GM21381 (cell line): ENCODE data around the gene GFPT2.
"Not testable (repeated sequence)": the region's sequence is repeated elsewhere in the genome, so short reads cannot be mapped to it uniquely, and the experiment has no call there.

Source experiments
- ATAC-seq: cut with Tn5 transposase; IDR thresholded peaks from one replicate; pipeline ENCODE4 v1.9.1; 2021; ENCODE audit warnings: mild to moderate bottlenecking, moderate library complexity; ENCODE audit not compliant: unreplicated experiment

The GFPT2 gene

DNA sequence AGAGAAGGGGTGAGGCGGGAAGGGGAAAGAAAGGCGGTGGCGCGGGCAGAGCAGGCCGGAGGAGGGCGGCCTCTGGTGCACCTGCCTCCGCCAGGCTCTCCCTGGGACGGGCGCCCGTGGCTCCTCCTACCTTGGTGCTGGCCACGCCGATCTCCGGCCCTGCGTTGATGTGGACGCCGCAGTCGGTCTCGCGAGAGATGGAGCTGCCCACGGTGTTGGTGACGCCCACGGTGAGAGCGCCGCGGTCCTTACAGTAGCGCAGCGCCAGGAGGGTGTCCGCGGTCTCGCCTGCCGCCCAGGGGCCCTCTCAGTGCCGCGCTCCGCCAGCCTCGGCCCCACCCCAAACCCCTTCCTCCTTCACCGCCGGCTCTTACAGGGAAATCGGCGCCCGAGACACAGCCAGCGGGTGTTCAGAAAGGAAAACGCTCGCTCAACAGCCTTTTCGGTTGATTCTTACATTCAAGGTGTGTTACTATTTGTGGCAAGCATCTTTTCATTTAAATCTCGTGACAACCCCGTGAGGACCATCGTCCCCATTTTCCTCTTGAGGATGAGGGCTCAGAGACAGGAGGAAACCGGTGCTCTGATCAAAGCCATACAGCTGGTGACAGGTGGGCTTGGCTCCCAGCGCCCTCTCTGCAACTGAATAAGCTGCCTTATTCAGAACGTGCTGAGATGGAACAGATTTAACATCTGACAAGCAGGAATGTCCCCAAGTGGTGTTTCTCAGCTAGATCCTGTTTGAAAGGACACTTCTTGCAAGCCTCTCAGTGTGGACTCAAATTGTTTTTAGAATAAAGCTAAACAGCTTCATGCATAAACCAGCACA lies 39.2 kb downstream of the GFPT2 start:
- ATAC-seq, result peak; percentile 69

DNA sequence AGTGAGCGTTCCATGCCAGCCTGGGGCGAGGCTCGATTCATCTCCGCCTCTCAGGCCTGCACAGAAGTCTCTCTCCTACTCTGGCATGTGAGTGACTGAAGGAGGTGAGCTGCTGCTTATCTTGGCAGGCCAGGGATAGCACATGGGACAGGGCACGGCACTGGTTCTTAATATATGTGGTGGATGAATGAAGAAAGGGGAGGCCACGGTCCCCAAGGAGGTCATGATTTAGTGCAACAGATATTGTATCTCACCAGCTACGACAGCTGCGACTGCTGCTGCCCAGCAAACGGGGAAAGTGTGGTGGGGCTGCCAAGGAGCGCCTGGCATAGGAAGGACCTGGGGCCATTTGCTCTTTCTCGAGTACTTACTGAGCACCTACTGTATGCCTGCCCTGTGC lies 41.9 kb downstream of the GFPT2 start:
- no peak for ATAC-seq

DNA sequence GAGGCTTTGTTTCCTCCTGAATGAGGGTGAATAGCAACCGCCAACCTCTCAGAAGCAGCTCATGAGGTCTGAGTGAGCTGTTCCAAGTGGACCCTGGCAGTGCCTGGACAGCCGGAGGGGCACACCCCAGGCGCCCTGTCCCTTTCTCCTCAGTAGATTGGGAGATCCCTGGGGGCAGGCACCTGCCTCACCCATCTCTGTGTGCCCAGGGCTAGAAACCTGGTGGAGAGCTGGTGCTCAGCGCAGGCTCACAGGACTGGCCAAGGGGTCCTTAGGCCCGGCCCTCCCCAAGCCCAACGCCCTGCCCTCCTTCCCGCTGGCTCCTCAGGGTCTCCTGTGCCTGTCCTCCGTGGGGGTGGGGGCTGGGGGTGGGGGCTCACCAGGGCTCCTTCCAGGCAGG lies 46.3 kb downstream of the GFPT2 start:
- no peak for ATAC-seq

DNA sequence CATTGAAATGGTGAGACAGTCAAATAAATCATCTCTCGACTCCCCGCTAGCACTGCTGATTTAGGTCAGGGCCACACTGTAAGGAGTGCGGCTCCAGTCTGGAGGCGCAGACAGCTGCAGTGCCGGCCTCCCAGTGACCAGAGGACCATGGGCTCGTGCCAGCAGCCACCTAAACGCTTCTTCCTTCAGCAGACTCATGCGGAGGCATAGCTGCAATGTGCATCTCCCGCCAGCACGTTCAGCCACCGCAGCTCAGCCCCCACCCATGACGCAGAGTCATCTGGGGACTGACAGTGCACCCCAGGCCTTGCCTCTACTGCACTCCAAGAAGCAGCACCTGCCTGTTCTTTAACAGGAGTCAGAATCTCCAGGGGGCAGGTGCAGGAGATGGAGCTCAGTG lies 47.7 kb downstream of the GFPT2 start:
- no peak for ATAC-seq

DNA sequence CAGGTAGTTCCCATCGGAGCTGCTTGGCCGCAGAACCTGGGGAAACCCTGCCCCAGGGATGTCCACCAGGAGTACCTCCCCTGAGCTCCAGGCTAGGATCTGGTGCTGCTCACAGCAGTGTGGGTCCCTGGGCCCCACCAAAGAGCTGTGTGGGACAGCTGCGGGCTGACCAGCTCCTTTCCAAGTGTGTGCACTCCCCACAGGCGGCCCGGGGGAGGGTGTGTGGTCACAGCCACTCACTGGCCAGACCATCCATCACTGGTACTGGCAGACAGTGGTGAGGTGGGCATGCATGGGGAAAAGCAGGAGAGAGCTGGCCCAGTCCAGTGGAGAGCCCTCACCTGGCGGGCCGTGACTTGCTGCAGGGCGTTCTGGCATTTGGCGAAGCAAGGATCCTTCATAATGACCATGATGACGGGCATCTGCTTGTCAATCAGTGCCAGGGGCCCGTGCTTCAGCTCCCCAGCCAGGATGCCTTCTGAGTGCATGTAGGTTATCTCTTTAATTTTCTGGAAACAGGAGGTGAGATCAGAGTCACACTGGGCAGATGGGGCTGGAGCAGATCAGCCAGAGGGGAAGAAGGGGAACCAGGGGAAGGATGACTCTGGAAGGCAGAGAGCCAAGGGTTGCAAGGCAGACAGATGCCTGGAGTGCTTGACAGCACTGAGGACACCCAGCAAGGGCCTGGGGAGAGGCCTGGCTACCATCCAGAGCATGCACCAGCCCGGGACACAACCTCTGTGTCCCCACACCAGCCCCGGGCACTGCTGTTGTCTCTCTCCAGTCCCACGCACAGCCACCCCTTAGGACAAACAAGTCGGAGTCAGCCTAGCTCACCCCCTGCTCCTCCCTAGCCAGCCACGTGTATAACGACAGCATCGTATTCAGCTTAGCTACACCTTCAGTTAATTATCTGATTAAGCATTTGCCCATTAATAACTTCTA lies 48.4 kb downstream of the GFPT2 start:
- ATAC-seq, result no peak

DNA sequence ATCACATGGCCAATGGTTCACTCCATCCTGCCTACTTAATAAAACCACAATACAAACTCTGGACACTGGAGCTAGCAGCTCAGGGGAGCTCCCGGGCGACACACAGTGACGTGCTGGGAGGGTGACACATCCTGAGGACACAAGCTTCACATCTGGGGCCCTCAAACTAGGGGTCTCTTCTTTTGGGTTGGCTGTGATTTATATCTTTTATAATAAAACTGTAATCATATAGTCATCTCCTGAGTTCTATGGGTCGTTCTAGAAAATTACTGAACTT lies 49.2 kb downstream of the GFPT2 start:
- ATAC-seq, result no peak

DNA sequence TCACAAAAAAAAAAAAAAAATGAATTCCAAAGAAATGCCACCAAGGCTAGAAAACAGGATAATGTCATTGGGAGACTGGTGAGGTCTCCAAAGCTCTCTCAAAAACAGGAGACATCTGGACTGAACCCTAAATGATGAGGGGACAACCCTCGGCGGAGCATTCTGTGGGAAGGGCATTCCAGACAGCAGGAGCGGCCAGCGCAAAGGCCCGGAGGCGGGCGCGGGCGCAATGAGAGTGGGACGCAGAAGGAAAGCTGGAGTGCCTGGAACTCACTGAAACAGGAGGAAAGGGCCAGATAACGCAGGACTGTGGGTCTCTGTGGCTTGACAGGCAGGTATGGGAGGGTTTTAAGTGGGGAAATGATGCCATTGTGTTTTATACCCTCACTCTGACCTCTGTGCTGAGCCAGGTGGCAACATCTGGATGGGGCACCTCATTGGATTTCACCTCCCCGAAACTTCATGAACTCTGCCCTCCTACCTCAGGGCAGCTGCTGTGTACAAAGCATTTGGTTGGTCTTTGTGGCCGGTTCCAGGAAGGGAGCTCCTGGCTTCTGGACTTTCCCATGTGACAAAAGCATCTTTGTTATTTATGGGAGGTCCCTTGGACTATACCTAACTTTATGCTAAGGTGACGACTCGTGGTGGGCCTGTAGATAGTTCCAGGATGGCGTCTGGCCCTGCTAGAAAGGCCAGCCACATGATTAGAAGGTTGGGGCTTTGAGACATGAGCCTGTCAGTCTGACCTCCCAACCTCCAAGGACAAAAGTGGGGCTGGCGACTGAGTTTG lies 49.7 kb downstream of the GFPT2 start:
- ATAC-seq, result no peak

DNA sequence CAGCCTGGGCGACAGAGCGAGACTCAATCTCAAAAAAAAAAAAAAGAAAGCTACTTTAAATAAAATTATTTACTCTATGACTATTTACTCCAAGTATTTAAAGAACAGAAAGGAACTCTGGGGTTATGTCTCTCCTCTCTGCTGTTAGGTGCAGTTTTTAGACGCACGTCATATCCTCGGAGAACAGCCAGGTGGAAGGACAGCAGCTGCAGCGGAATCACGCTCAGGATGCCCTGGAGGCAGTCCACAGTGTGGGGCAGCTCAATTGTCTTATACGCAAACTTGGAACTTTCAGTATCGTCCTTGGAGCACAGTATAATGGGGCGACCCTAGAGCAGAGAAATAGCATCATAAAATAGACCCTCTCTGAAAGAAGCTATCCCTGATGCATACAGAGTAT lies 50.9 kb downstream of the GFPT2 start:
- ATAC-seq, result no peak

DNA sequence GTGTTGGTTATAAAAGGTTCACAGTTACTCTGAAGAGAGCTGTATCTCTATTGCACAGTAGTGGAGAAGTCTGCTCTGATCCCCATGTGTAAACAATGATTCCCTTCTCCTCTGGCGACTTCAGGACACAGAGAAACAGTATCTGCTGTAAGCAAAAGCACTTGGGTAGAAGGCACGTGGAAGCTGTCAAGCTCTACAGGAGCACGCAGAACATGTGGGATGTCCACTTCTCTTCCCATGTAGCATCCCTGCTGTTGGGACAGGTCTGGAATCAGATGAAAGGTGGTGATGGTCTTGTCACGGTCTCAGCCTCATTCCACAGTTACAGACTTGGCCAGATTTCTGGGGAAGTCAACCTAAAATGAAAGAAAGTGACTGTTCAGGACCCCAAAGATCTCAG lies 51.9 kb downstream of the GFPT2 start:
- no peak for ATAC-seq

DNA sequence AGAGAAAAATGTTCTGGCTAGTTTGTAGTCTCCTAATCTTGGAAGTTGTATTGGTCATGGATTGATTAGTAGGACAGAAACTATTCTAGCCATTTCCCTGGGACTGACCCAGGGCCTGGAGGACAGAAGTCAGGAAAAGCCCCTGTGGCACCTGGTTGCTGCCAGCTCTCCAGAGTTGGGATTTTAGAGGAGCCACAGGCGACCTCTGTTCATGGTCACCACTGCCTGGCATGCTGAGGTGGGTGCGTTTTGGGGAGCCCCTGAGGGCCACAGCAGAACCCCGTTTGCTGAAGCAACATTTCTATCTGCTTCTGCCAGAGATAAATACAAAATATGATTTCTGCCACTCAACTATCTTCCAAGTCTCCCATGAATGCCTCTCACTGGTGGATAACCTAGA lies 53.6 kb downstream of the GFPT2 start:
- ATAC-seq, result no peak

DNA sequence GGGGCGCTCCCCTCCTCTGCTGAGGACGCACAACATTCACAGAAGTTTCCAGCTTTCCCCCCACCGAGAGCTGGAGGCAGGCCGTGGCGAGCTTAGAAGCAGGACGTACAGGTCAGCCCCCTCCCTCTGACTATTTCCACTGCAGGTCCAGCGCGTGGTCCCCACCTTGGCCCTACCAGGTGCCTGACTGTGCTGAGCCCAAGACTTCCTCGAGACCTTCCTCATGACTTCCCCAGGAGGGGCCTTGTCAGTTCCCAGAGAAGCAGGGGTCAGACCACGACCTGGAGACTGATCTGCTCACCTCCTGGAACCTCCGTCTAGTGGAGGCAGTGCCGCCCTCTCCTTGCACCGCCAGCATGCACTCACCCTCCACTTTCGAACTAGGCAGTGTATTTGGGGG lies 54.1 kb downstream of the GFPT2 start:
- ATAC-seq, result not testable (repeated sequence)

DNA sequence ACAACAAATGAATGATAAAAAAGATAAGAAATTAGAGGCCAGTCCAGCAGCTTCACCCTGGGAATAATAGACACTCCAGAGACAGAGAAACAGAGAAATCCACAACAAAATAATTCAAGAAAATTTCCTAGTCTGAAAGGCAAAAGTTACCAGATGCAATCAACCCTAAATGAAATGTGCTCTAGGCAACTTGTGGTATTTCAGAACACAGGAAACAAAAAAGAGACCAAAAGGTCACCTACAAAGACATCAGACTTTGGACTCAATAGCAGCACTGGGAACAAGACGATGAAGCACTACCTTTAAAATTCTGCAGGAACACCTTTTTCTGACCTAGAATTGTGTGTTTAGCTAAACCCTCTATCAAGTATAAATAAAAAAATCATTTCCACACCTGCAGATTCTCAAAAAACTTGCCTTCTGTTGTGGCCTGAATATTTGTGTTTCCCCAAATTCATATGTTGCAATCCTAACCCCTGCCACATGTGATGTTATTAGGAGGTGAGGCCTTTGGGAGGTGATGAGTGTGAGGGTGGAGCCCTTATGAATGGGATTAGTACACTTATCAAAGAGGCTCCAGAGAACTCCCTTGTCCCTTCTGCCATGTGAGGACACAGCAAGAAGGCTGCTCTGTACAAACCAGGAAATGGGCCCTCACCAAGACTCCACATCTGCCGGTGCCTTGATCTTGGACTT lies 55.4 kb downstream of the GFPT2 start:
- ATAC-seq, result no peak

DNA sequence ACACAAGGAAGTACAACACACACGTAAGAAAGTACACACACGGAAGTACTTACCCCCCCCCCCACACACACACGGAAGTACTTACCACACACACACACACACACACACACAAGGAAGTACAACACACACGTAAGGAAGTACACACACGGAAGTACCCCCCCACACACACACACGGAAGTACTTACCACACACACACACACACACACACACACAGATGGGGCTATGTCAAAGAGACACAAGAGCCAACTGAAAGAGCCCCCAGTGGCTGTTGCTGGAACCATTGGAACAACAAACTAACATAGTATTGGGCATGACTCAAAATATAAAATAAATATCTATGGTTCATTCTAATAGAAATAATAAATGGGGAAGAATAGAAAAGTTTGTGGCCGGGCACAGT lies 56.4 kb downstream of the GFPT2 start:
- no peak for ATAC-seq

DNA sequence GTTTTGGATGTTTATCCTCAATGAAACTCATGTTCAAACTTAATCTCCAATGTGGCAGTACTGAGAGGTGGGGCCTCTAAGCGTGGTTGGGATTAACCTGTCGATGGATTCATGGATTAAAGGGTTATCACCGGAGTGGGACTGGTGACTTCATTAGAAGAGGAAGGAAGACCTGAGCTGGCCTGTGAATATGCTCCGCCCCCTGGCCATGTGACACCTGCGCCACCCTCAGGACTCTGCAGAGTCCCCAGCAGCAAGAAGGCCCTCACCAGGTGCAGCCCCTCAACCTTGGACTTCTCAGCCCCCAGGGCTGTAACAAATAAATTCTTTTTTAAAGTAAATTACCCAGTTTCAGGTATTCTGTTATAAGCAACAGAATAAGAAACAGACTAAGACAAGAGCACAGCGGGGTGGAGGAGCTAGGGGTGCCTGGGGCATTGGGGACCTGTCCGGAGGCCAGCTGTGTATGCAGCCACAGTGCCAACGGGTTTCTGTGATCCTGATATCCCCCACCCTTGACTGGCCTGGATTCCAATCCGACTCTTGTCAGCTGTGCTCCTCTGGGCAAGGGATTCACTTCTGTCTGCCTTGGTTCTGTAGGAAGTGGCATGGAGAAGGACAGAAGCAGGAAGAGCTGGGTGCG lies 58.1 kb downstream of the GFPT2 start:
- ATAC-seq, result no peak

DNA sequence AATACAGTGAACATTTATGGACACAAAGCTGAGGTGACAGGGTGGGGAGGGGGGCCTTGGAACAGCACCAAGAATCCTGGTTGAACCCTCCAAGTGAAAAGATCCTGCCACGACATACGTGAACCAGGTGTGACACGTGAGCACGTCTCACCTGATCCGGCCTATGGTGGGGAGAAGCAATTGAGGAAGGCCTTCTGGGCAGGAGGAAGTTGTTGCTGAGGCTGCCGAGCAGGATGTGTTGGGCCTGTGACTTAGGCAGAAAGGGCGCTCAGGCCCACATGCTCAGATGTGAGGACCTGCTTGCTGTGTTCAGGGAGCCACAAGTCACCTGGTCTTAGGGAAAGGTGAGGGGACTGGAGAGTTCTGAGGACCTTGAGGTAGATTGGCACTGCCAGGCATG lies 58.7 kb downstream of the GFPT2 start:
- no peak for ATAC-seq

DNA sequence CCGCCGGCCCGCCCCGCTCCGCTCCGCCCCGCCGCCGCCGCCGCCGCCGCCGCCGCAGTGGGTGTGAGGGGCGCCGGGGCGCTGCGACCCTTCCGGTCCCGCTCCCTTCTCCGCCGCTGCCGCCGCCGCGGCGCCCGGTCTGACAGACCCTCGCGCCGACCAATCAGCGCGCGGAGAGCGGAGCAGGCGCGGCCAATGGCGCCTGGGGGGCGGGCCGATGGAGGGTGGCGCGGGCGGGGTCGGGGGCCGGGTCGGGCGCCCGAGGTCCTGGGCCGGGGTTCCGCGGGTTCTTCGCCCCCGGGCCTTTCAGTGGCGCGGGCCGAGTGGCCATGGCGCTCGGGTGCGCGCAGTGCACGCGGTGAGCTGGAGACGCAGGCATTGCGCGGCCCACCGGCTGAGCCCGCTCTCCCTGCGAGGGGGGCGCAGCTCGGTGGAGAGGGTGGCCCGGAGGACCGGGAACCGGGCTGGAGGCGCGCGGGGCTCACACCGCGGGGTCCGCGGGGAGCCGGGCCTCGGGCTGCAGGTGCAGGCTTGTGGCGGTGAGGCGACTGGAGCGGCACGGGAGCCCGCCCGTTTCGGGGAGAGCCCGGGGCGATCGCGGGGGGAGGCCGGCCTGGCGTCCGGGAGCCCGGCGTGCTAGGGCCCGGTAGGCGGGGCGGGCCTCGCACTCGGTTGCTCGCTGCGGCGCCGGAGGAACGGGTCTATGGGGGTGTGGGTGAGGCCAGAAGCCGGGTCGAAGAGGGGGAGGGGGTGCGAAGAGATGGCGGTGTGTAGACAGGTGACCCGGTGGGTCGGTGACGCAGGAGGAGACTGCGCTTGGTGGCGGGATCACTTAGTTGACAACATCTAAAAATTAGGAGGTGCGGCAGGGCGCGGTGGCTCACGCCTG lies 60.9 kb downstream of the GFPT2 start, which contains the start of gene MAPK9:
Gene MAPK9 (minus strand): TSS at position 141 of the 889 bp plus-strand sequence. CDS start 11,522 bp downstream, outside the sequence.
- peak; percentile 81 for ATAC-seq

DNA sequence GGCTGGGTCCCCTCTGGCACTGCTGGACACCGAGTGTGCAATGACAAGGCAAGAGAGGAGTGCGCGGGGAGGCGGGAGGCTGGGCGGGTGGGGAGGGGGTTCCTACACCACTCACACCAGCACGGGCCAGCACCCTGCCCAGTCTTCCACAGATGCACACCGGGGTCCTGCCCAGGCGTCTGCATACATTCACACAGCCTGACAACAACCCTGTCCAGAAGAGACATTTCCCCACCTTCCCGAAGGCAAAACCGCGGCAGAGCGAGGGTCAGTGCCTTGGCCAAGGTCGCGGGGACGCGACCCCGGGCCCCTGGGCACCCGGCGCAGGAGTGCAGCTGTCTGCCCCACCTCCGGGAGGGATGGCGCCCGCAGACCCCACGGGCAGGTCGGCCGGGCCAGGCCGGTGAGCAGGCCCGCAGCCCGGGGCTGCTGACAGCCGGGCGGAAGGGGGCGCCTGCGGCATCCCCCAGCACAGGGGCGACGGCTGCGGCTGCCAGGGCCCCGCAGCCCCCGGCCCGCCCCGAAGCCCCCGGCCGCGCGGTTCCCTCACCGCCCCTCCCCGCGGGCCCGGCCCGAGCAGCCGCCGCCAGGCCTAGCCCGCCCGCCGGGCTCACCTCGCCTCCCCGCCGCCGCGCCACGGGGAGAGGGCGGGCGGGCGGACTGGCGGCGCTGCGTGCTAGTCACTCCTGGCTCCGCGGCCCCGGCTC lies 61.7 kb downstream of the GFPT2 start:
- ATAC-seq, result peak; percentile 32

DNA sequence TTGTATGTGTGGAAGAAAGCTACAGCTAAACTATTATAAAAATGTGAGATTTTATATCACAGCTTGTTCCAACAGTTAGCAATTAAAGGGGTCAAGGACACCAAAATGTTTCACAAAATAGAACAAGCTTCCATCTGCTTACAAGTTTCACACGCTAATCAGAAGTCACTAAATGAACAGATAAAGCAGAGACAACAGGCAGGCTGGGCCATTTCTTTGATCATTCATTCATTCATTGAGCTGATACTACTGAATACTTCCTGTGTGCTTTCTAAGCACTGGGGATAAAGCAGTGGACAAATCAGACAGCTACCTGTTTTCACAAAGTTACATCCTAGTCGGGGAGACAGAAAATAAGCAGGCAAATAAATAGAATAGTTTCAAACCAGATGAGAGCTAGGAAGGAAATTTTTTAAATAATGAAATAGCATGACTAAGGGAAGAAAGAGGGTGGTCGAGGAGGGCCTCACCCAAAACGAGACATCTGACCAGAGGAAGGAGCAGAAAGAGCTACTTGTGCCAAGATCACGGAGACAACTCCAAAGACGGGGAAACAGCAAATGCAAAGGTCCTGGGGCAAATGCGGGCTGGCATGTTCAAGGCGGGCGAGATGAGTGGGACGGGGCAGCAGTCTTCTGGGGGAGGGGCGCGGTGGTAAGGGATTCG lies 62.4 kb downstream of the GFPT2 start:
- no peak for ATAC-seq
